VCaP (cell line): ENCODE results near the gene ZNF420.
"Not testable (repeated sequence)": the region's sequence is repeated elsewhere in the genome, so short reads cannot be mapped to it uniquely, and the experiment has no call there.

Experiments
- H3K27ac ChIP-seq: fragments of 450-650 bp; 2 replicates; pipeline ENCODE4 v1.5.1; 2017
- TF ChIP-seq, protein P1 (sequence below): fragments of 450-650 bp; conservative IDR thresholded peaks from 2 replicates; pipeline ENCODE4 v1.5.1; 2017; ENCODE audit warnings: mild to moderate bottlenecking, moderate library complexity

The ZNF420 gene

GRCh38 chr19:37111753-37112152, 33.5 kb downstream of the ZNF420 start:
- TF ChIP-seq, protein P1, sequence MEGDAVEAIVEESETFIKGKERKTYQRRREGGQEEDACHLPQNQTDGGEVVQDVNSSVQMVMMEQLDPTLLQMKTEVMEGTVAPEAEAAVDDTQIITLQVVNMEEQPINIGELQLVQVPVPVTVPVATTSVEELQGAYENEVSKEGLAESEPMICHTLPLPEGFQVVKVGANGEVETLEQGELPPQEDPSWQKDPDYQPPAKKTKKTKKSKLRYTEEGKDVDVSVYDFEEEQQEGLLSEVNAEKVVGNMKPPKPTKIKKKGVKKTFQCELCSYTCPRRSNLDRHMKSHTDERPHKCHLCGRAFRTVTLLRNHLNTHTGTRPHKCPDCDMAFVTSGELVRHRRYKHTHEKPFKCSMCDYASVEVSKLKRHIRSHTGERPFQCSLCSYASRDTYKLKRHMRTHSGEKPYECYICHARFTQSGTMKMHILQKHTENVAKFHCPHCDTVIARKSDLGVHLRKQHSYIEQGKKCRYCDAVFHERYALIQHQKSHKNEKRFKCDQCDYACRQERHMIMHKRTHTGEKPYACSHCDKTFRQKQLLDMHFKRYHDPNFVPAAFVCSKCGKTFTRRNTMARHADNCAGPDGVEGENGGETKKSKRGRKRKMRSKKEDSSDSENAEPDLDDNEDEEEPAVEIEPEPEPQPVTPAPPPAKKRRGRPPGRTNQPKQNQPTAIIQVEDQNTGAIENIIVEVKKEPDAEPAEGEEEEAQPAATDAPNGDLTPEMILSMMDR: peak; percentile 76
- H3K27ac ChIP-seq: not testable (repeated sequence)

DNA sequence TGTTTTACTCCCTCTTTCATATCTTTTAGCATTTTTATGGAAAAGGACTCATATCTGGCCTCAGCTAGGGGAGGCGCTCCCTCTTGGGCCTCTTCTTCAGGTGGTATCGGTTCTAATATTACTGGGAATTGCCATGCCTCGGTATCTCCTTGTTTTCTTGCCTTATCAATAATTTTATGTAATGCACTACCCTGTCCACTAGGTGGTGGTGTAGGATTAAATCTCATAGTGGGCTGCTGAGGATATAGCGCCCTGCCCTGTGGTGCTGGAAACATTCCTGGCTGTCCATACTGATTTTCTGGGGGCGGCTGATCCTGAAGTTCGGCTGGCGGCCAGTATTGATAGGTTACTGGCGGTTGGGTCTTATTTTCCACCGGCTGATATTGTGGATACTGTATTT, 35.8 kb downstream of the ZNF420 start:
- H3K27ac ChIP-seq: no peak overlapping the region
- TF ChIP-seq, protein P1: 0 out of 2 replicates have a peak, but pooled peaks have one; percentile 8

DNA sequence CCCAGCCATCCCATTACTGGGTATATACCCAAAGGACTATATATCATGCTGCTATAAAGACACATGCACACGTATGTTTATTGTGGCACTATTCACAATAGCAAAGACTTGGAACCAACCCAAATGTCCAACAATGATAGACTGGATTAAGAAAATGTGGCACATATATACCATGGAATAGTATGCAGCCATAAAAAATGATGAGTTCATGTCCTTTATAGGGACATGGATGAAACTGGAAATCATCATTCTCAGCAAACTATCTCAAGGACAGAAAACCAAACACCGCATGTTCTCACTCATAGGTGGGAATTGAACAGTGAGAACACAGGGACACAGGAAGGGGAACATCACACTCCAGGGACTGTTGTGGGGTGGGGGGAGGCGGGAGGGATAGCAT, 43.9 kb downstream of the ZNF420 start:
- not testable (repeated sequence) for H3K27ac ChIP-seq

- TF ChIP-seq, protein P1: no peak
- no peak overlapping the region for H3K27ac ChIP-seq
These were observed 50.0 kb downstream of the ZNF420 start for GRCh38 chr19:37127999-37128820.

DNA sequence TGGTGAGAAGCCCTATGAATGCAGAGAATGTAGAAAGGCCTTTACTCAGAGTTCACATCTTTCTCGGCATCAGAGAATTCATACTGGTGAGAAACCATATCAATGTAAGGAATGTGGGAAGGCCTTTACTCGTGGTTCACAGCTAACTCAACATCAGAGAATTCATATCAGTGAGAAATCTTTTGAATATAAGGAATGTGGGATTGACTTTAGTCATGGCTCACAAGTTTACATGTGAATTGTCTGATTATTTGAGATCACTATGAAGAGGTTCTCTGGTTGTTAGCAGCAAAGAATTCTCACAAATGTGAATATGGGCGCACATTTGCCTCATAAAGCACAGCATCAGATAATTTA, 50.6 kb downstream of the ZNF420 start:
- H3K27ac ChIP-seq: no peak overlapping the region
- TF ChIP-seq, protein P1: no peak

- TF ChIP-seq, protein P1: no peak
These were observed 57.9 kb downstream of the ZNF420 start for GRCh38 chr19:37136111-37136510.

GRCh38 chr19:37148214-37148613, 70.0 kb downstream of the ZNF420 start:
- no peak overlapping the region for H3K27ac ChIP-seq
- TF ChIP-seq, protein P1: no peak

More at GRCh38 chr19:37136111-37136510, 57.9 kb downstream of the ZNF420 start:
- H3K27ac ChIP-seq: no peak overlapping the region

- TF ChIP-seq, protein P1: no peak
These were observed 81.9 kb downstream of the ZNF420 start for GRCh38 chr19:37160153-37160552.

More at GRCh38 chr19:37160153-37160552, 81.9 kb downstream of the ZNF420 start:
- H3K27ac ChIP-seq: no peak overlapping the region
